Effector memory CD8-positive, alpha-beta T cell (primary cell): ENCODE measurements around the gene ATP8B4.

Source experiments
- ATAC-seq: fragments of 150-1000 bp; cut with Tn5 transposase; replicated peaks from 2 replicates; pipeline ENCODE4 v1.10.0; 2021; ENCODE audit warnings: mild to moderate bottlenecking, moderate library complexity
- DNase-seq, 3 experiments: peaks; one replicate each; pipeline ENCODE4 v3.0.0; 2021
- H3K27ac Mint-ChIP-seq, 2 donors: one replicate each; pipeline ENCODE4 v1.8.0; 2022; ENCODE audit warnings: mild to moderate bottlenecking in 2 of 2, mixed read lengths in 2 of 2, moderate library complexity in 2 of 2
- H3K27me3 Mint-ChIP-seq, 2 donors: one replicate each; pipeline ENCODE4 v1.8.0; 2022; ENCODE audit warnings: mixed read lengths in 2 of 2
- H3K36me3 Mint-ChIP-seq: one replicate; pipeline ENCODE4 v1.8.0; 2022; ENCODE audit warnings: mild to moderate bottlenecking, moderate library complexity, mixed read lengths; ENCODE audit not compliant: insufficient read depth
- H3K4me1 Mint-ChIP-seq, 2 donors: one replicate each; pipeline ENCODE4 v1.8.0; 2022; ENCODE audit warnings: low read depth in 2 of 2, mixed read lengths in 2 of 2
- H3K4me3 Mint-ChIP-seq, 2 donors: one replicate each; pipeline ENCODE4 v1.8.0; 2022; ENCODE audit warnings: mild to moderate bottlenecking in 2 of 2, mixed read lengths in 2 of 2, moderate library complexity in 2 of 2
- H3K9me3 Mint-ChIP-seq, 2 donors: one replicate each; pipeline ENCODE4 v1.8.0; 2022; ENCODE audit warnings: mixed read lengths in 2 of 2

ATP8B4 gene

DNA sequence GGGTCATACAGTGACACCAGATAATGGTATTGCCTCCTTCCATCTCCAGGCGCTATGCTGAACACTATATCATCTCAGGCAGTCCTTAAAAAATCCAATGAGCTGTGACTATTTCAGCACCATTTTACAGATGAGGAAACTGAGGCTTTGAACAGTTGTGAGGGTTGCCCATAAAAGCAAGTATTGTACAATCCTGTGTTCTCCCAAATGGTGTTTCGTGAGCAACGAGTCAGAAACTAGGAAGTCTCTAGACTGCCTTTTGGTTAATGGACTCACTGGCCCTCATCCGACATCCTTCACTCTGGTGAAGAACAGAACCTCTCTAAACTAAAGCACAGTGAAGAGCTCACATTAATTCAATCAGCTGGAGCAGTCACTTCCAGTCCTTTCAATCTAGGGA lies 61.8 kb downstream of the ATP8B4 start:
- no peak for DNase-seq

GRCh38 chr15:50055750-50056157 lies 63.3 kb downstream of the ATP8B4 start:
- no peak for DNase-seq
- H3K36me3 Mint-ChIP-seq: no peaks in the 10 kb centered on the region
- no peak overlapping the region for H3K27ac Mint-ChIP-seq
- H3K4me1 Mint-ChIP-seq: no peaks in the 10 kb centered on the region
- H3K4me3 Mint-ChIP-seq: no peak overlapping the region
- ATAC-seq: no peak
- no peaks in the 10 kb centered on the region for H3K9me3 Mint-ChIP-seq
- H3K27me3 Mint-ChIP-seq: peaks cover 0 to 7% of the 10 kb centered on the region in 2 donors

More for the DNA sequence above, 61.8 kb downstream of the ATP8B4 start:
- Mint-ChIP-seq H3K9me3 (no peaks in the 10 kb centered on the region), H3K4me3 (no peak overlapping the region), H3K27me3 (peaks cover 0 to 4% of the 10 kb centered on the region in 2 donors), H3K27ac (no peak overlapping the region), H3K36me3 (no peaks in the 10 kb centered on the region), H3K4me1 (no peaks in the 10 kb centered on the region)
- no peak for ATAC-seq

DNA sequence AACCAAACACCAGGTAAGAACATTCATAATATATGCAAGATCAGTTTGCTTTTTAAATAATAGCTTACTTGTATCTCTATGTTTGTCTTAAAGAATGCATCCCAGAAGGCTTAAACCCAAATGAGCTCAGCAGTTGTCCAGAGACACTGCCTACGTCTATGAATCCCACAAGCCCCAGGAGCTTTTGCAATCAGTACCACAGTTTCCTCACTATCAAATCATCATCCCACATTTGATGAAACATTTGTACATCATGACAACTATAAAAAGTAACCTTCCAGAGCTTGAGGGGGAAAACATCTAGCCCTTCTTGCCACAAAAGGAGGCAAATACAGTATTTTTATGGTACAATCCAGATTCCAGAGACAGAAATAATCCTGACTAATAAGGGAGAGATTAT lies 63.7 kb downstream of the ATP8B4 start:
- DNase-seq (no peak), ATAC-seq (no peak)
- no peak overlapping the region for H3K4me3 Mint-ChIP-seq
- no peaks in the 10 kb centered on the region for H3K4me1 Mint-ChIP-seq
- peaks cover 0 to 7% of the 10 kb centered on the region in 2 donors for H3K27me3 Mint-ChIP-seq
- H3K9me3 Mint-ChIP-seq: no peaks in the 10 kb centered on the region
- H3K36me3 Mint-ChIP-seq: no peaks in the 10 kb centered on the region
- H3K27ac Mint-ChIP-seq: no peak overlapping the region

DNA sequence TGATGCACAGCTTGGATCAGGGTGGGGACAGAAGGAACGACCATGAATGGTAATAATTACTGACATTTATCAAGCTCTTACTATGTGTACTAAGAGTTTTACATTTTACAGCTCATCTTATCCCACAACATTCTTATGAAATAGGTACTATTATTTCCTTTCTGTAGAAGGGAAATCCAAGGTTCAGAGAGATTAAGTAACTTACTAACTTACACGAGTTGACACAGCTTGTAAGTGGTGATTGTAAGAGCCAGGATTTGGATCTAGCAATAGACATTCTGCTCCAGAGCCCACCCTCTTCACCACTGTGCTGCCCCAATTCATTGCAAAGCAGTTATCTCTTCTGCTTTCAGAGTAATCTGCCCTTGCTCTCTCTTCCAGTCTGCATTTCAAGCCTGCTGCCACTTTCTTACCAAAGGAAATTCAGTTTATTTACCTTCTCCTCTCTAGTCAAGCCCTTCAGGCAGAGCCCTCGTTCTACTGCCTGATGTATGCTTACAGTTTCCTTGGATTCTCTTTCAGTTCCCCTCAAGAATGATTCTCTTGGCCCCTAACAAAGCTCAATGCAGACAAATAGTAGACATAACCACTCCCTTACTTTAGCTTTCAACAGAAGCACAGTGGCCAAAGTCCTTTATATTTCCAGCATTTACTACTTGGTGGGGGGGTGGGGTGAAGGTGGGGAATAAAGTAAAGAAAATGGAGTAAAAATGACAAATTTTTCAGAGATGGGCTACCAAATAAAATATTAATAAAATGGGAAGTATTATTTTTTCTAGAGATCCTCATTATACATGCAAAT lies 65.8 kb downstream of the ATP8B4 start:
- peak overlapping the region in 1 of 2 donors; percentile 32 for H3K27ac Mint-ChIP-seq
- no peak overlapping the region for H3K4me3 Mint-ChIP-seq
- H3K27me3 Mint-ChIP-seq: peaks cover 0 to 7% of the 10 kb centered on the region in 2 donors
- ATAC-seq (no peak), DNase-seq (no peak)
- H3K4me1 Mint-ChIP-seq: no peaks in the 10 kb centered on the region
- H3K9me3 Mint-ChIP-seq: no peaks in the 10 kb centered on the region
- H3K36me3 Mint-ChIP-seq: no peaks in the 10 kb centered on the region

GRCh38 chr15:50051811-50052419 lies 67.1 kb downstream of the ATP8B4 start:
- ATAC-seq (no peak), DNase-seq (peak in 1 of 3 experiments; percentile 5)
- Mint-ChIP-seq H3K4me3 (no peak overlapping the region), H3K27ac (no peak overlapping the region), H3K4me1 (no peaks in the 10 kb centered on the region), H3K27me3 (peaks cover 0 to 7% of the 10 kb centered on the region in 2 donors), H3K36me3 (no peaks in the 10 kb centered on the region), H3K9me3 (no peaks in the 10 kb centered on the region)

DNA sequence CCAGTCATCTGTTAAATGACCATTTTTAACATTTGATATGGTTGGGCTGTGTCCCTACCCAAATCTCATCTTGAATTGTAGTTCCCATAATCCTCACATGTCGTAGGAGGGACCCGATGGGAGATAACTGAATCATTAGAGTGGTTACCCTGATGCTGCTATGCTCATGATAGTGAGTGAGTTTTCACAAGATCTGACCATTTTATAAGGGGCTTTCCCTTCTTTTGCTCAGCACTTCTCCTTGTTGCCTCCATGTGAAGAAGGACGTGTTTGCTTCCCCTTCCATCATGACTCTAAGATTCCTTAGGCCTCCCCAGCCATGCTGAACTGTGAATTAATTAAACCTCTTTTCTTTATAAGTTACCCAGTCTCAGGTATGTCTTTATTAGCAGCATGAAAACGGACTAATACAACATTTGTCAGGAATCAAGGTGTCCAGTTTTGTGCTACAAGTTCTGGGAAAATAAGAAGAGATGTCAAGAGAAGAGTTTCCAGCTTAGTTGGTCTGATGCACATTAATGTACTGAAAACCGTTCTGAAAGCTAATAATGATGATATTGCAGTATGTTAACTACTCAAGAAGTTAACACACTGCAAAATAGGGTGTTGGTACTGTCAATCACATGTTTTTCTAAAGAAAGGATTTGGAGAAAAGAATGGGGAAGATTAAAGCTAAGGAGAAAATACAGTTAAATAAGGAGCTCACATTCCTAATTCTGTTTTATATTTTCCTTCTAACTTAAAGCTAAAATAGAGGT lies 67.9 kb downstream of the ATP8B4 start:
- Mint-ChIP-seq H3K36me3 (no peaks in the 10 kb centered on the region), H3K27ac (no peak overlapping the region), H3K9me3 (no peaks in the 10 kb centered on the region), H3K4me3 (no peak overlapping the region), H3K27me3 (peaks cover 0 to 7% of the 10 kb centered on the region in 2 donors), H3K4me1 (peaks cover 1 to 4% of the 10 kb centered on the region in 2 donors)
- ATAC-seq: no peak
- DNase-seq: no peak

DNA sequence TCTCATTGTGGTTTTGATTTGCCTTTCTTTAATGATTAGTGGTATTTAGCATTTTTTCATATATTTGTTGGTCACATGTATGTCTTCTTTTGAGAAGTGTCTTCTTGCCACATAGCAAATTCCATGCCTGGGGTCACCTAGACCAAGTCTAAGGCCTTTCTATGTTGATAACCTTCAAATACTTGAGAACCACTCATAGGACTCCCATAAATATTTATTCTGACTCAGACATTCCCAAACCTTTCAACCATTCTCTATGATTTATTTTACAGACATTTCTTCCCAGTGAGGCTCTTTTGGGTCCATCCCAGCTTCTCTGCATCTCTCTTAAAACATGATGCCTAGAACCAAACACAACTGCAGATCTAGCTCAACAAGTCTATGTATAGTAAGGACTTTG lies 69.2 kb downstream of the ATP8B4 start:
- no peak for ATAC-seq
- no peak overlapping the region for H3K4me3 Mint-ChIP-seq
- H3K9me3 Mint-ChIP-seq: no peaks in the 10 kb centered on the region
- DNase-seq: no peak
- no peaks in the 10 kb centered on the region for H3K36me3 Mint-ChIP-seq
- H3K27ac Mint-ChIP-seq: no peak overlapping the region
- peaks cover 0 to 7% of the 10 kb centered on the region in 2 donors for H3K27me3 Mint-ChIP-seq
- H3K4me1 Mint-ChIP-seq: peaks cover 3 to 8% of the 10 kb centered on the region in 2 donors

GRCh38 chr15:50046867-50047266 lies 72.2 kb downstream of the ATP8B4 start:
- ATAC-seq (peak; percentile 39), DNase-seq (no peak)
- Mint-ChIP-seq H3K27ac (peak overlapping the region; percentile 72 to 76), H3K4me3 (no peak overlapping the region), H3K27me3 (no peaks in the 10 kb centered on the region), H3K9me3 (peaks cover 7 to 14% of the 10 kb centered on the region in 2 donors), H3K36me3 (no peaks in the 10 kb centered on the region), H3K4me1 (peaks cover 3 to 8% of the 10 kb centered on the region in 2 donors)

GRCh38 chr15:50046159-50046558 lies 72.9 kb downstream of the ATP8B4 start:
- peaks cover 3 to 8% of the 10 kb centered on the region in 2 donors for H3K4me1 Mint-ChIP-seq
- DNase-seq (no peak), ATAC-seq (peak; percentile 50)
- peaks cover 7 to 14% of the 10 kb centered on the region in 2 donors for H3K9me3 Mint-ChIP-seq
- peak overlapping the region; percentile 72 to 76 for H3K27ac Mint-ChIP-seq
- H3K36me3 Mint-ChIP-seq: no peaks in the 10 kb centered on the region
- H3K27me3 Mint-ChIP-seq: no peaks in the 10 kb centered on the region
- H3K4me3 Mint-ChIP-seq: peak overlapping the region in 1 of 2 donors; percentile 2

DNA sequence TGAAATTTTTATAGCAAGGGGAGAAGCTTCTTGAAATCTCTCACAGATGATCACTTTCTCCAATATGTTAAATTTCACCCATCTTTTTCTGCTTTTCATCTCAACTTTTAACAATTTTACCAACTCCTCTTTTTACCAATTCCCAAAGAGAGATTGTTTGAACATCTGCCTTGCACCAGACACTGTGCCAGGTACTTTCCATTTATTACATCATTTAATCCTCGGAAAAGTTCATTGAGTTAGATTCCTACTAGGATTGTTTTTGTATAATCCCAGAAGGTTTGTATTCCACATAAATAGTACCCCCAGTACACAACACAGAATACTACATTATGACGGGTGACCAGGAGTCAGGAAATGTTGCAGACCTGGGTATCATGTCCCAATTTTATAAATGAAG lies 74.1 kb downstream of the ATP8B4 start:
- Mint-ChIP-seq H3K27me3 (no peaks in the 10 kb centered on the region), H3K36me3 (no peaks in the 10 kb centered on the region), H3K9me3 (peaks cover 7 to 14% of the 10 kb centered on the region in 2 donors), H3K4me1 (peaks cover 3 to 8% of the 10 kb centered on the region in 2 donors), H3K4me3 (no peak overlapping the region), H3K27ac (peak overlapping the region in 1 of 2 donors; percentile 76)
- DNase-seq: no peak
- ATAC-seq: no peak

- no peak overlapping the region for H3K27ac Mint-ChIP-seq
- H3K4me3 Mint-ChIP-seq: no peak overlapping the region
- no peaks in the 10 kb centered on the region for H3K27me3 Mint-ChIP-seq
- DNase-seq (no peak), ATAC-seq (no peak)
- peaks cover 3 to 8% of the 10 kb centered on the region in 2 donors for H3K4me1 Mint-ChIP-seq
- H3K9me3 Mint-ChIP-seq: peaks cover 7 to 14% of the 10 kb centered on the region in 2 donors
- H3K36me3 Mint-ChIP-seq: no peaks in the 10 kb centered on the region
These were observed 74.6 kb downstream of the ATP8B4 start for GRCh38 chr15:50044406-50044805.

GRCh38 chr15:50042775-50043174 lies 76.3 kb downstream of the ATP8B4 start:
- no peaks in the 10 kb centered on the region for H3K36me3 Mint-ChIP-seq
- ATAC-seq (no peak), DNase-seq (no peak)
- peaks cover 7 to 14% of the 10 kb centered on the region in 2 donors for H3K9me3 Mint-ChIP-seq
- no peak overlapping the region for H3K4me3 Mint-ChIP-seq
- H3K27ac Mint-ChIP-seq: no peak overlapping the region
- no peaks in the 10 kb centered on the region for H3K27me3 Mint-ChIP-seq
- peaks cover 3 to 8% of the 10 kb centered on the region in 2 donors for H3K4me1 Mint-ChIP-seq

DNA sequence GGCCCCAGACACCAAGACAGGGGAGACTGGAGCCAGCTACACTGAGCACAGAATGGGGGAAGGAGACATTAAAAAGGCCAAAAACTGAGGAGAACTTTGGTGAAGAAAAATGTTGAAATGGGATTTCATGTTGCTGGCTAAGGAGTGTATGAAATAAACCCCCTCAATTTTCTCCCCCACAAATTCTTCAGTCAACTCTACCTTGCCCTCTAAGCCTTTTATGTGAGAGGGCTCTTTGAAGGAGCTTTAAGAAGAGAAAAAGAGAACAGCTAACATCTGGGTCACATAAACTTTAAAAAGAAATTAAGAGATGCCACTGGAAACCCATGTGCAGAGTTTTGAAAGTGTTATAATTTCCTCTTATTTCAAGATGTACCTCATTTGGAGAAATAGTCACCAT lies 88.6 kb downstream of the ATP8B4 start:
- peaks cover 0 to 2% of the 10 kb centered on the region in 2 donors for H3K27me3 Mint-ChIP-seq
- H3K4me3 Mint-ChIP-seq: no peak overlapping the region
- no peaks in the 10 kb centered on the region for H3K36me3 Mint-ChIP-seq
- no peaks in the 10 kb centered on the region for H3K4me1 Mint-ChIP-seq
- no peak overlapping the region for H3K27ac Mint-ChIP-seq
- H3K9me3 Mint-ChIP-seq: no peaks in the 10 kb centered on the region
- no peak for ATAC-seq
- DNase-seq: no peak
